A673 (cell line): Measurements from ENCODE around the gene ZBTB20. TPM values are rescaled to one million over a fixed set of nuclear protein-coding genes. Genes with fewer than 3 reads are reported as not detected.

Experiments
- BruUV-seq: library from RNA; stranded (reverse); fragments of 400-500 nt; replicated peaks from 2 replicates; lab custom pipeline; 2021; lab: Mats Ljungman, UMichigan
- CTCF ChIA-PET: fragments of 300-600 bp; sonication (Branson Sonifier 250); formaldehyde crosslinking; loops from one replicate; lab custom pipeline; 2022; ENCODE audit warnings: antibody characterized with exemption; lab: Charles Lee
- POLR2A ChIA-PET: fragments of 300-600 bp; sonication (Branson Sonifier 250); formaldehyde crosslinking; loops from one replicate; lab custom pipeline; 2022; ENCODE audit warnings: antibody characterized with exemption; ENCODE audit not compliant: low non-redundant PET; lab: Charles Lee
- DNase-seq: peaks from one replicate; pipeline ENCODE4 v3.0.0-alpha.2; 2015; ENCODE audit warnings: low spot score
- H3K27ac ChIP-seq: fragments of 200-600 bp; sonication (generic); 2 replicates; pipeline ENCODE4 v1.5.1; 2016; ENCODE audit warnings: mixed run types, low read depth, mild to moderate bottlenecking, mixed read lengths, antibody characterized with exemption, low read length; ENCODE audit not compliant: poor library complexity, severe bottlenecking
- H3K27me3 ChIP-seq: fragments of 200-600 bp; sonication (generic); replicated peaks from 2 replicates; pipeline ENCODE4 v1.6.1; 2017; ENCODE audit warnings: mixed run types, low read depth, mild to moderate bottlenecking, mixed read lengths, antibody characterized with exemption, low read length; ENCODE audit not compliant: insufficient read depth, poor library complexity
- H3K36me3 ChIP-seq: fragments of 200-600 bp; sonication (generic); 2 replicates; pipeline ENCODE4 v1.6.1; 2016; ENCODE audit warnings: mixed run types, mild to moderate bottlenecking, mixed read lengths, antibody characterized with exemption, low read length; ENCODE audit not compliant: insufficient read depth, poor library complexity, severe bottlenecking
- H3K4me1 ChIP-seq: fragments of 200-600 bp; sonication (generic); 2 replicates; pipeline ENCODE4 v1.6.1; 2017; ENCODE audit warnings: mixed run types, mild to moderate bottlenecking, mixed read lengths, antibody characterized with exemption, low read length; ENCODE audit not compliant: insufficient read depth, poor library complexity, severe bottlenecking
- H3K4me3 ChIP-seq: fragments of 200-600 bp; sonication (generic); 2 replicates; pipeline ENCODE4 v1.5.1; 2016; ENCODE audit warnings: low read depth, mixed run types, mild to moderate bottlenecking, mixed read lengths, low read length; ENCODE audit not compliant: poor library complexity, severe bottlenecking
- H3K9me3 ChIP-seq: fragments of 200-600 bp; sonication (generic); 2 replicates; pipeline ENCODE4 v1.6.1; 2016; ENCODE audit warnings: mixed run types, low read depth, mild to moderate bottlenecking, mixed read lengths, antibody characterized with exemption, low read length; ENCODE audit not compliant: poor library complexity, severe bottlenecking
- EZH2 ChIP-seq: fragments of 200-600 bp; sonication (generic); IDR thresholded peaks from 2 replicates; pipeline ENCODE4 v1.6.1; 2017; ENCODE audit warnings: borderline replicate concordance, low read depth, mild to moderate bottlenecking, mixed read lengths, antibody characterized with exemption, low read length; ENCODE audit not compliant: poor library complexity, severe bottlenecking
- intact Hi-C: fragments of 100-400 bp; cut with micrococcal nuclease; formaldehyde crosslinking; loops from one replicate; pipeline ENCODE4 v1.10.0; 2022; ENCODE audit not compliant: unreplicated experiment
- total RNA-seq: library from RNA; stranded (reverse); gene quantifications from 2 replicates; pipeline ENCODE4 v1.2.3, GENCODE V29; 2021
- TF ChIP-seq, protein P1 (sequence below): fragments of 300-800, 200-600 bp; sonication (generic); conservative IDR thresholded peaks from 2 replicates; pipeline ENCODE4 v1.5.1; 2017; ENCODE audit warnings: low read depth, mild to moderate bottlenecking, antibody characterized with exemption, low read length, moderate library complexity, mixed read lengths

ZBTB20 gene
- total RNA-seq, 1 experiment from 2014 or later = 13.5 TPM

DNA sequence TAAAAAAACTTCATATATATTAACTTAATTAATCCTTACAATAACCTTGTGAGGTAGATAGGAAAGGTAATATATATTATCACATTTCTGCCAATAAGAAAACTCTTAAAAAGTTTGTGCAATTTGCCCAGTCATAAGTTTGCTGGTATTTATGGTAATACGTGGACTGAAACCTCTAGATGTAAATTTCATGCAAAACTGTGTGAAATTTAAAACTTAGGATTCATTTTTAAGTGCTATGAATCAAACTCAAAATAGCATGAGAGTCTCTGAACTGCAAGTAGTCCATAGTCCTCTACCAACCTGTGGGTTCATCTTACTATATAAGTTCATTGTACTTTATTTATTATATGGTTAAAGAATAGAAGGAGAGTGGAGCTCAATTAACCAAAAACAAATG lies 56.4 kb downstream of the ZBTB20 start:
- Histone ChIP-seq H3K4me1 (no peaks in the 10 kb centered on the region), H3K27me3 (no peaks in the 10 kb centered on the region), H3K27ac (no peak overlapping the region), H3K36me3 (no peaks in the 10 kb centered on the region), H3K9me3 (no peaks in the 10 kb centered on the region), H3K4me3 (no peak overlapping the region)
- intact Hi-C loops = loop anchor here (5.0 kb wide), 2 partner anchors 127 to 602 kb away; no protein-coding TSS in a partner anchor
- no peak for DNase-seq
- ChIA-PET CTCF (no interaction called here), POLR2A (no interaction called here)
- no TSS peak for BruUV-seq
- TF ChIP-seq EZH2 = no peak
- TF ChIP-seq, protein P1, sequence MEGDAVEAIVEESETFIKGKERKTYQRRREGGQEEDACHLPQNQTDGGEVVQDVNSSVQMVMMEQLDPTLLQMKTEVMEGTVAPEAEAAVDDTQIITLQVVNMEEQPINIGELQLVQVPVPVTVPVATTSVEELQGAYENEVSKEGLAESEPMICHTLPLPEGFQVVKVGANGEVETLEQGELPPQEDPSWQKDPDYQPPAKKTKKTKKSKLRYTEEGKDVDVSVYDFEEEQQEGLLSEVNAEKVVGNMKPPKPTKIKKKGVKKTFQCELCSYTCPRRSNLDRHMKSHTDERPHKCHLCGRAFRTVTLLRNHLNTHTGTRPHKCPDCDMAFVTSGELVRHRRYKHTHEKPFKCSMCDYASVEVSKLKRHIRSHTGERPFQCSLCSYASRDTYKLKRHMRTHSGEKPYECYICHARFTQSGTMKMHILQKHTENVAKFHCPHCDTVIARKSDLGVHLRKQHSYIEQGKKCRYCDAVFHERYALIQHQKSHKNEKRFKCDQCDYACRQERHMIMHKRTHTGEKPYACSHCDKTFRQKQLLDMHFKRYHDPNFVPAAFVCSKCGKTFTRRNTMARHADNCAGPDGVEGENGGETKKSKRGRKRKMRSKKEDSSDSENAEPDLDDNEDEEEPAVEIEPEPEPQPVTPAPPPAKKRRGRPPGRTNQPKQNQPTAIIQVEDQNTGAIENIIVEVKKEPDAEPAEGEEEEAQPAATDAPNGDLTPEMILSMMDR = no peak

DNA sequence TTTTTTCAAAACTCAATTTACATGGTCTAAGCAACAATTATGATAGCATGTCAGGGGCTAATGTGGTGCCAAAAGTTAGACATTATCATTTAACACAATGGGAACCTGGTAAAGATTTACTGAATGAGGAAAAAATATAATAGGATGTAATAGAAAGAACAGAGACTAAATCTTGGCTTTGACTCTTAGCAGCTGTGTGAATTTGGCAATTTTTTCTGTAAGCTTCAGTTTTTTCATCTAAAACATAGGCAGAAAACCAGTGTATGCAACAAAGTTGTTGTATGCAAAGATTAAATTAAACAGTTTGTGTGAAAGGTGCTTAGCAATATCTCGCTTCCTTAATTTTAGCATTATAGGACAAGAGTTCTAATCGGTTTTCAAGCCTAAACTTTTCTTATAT lies 57.6 kb downstream of the ZBTB20 start:
- BruUV-seq = no TSS peak
- intact Hi-C loops = loop anchor here (5.0 to 10.0 kb wide), 2 partner anchors 262 to 725 kb away; no protein-coding TSS in a partner anchor
- CTCF ChIA-PET = no interaction called here
- Histone ChIP-seq H3K4me3 (no peak overlapping the region), H3K36me3 (no peaks in the 10 kb centered on the region), H3K9me3 (no peaks in the 10 kb centered on the region), H3K4me1 (no peaks in the 10 kb centered on the region), H3K27ac (no peak overlapping the region), H3K27me3 (no peaks in the 10 kb centered on the region)
- no peak for DNase-seq
- POLR2A ChIA-PET = no interaction called here
- no peak for TF ChIP-seq EZH2
- TF ChIP-seq, protein P1 = no peak

DNA sequence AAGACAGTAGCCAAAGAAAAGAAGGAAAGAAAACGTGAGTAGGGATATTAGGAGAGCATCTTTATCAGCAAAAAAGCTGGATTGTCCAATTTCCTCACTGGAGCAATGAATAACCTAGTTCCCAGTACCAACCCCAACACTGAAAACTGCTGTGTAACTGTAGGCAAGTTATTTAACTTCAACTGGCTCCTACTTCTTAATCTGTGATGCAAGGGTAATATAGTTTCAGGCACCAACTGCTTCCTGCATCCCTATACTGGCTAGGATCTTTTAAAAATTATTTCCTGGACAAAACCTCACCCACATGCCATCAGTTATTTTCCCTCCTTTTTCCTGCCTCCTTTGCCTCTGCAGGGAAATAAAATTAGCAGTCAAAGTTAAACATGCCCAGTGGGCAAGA lies 59.6 kb downstream of the ZBTB20 start:
- no peak for DNase-seq
- Histone ChIP-seq H3K27me3 (no peaks in the 10 kb centered on the region), H3K27ac (no peak overlapping the region), H3K36me3 (no peaks in the 10 kb centered on the region), H3K4me1 (no peaks in the 10 kb centered on the region), H3K9me3 (no peaks in the 10 kb centered on the region), H3K4me3 (no peak overlapping the region)
- TF ChIP-seq, protein P1 = no peak
- no peak for TF ChIP-seq EZH2
- ChIA-PET CTCF (no interaction called here), POLR2A (no interaction called here)
- intact Hi-C loops = loop anchor here (5.0 to 10.0 kb wide), 2 partner anchors 260 to 723 kb away; no protein-coding TSS in a partner anchor
- no TSS peak for BruUV-seq
